Suppressor macrophage treated with lipopolysaccharide for 4 hours (primary cell): ENCODE measurements around the gene CDKN2C.
A peak's percentile ranks its signal among the peaks of the same experiment; 100 is the strongest.
"Not testable (repeated sequence)": the region's sequence is repeated elsewhere in the genome, so short reads cannot be mapped to it uniquely, and the experiment has no call there.

Source experiments
- DNase-seq: peaks from one replicate; pipeline ENCODE4 v3.0.0-alpha.2; 2020

CDKN2C gene

GRCh38 chr1:50969611-50970508 lies at the start of gene CDKN2C:
Gene CDKN2C (plus strand): TSS chr1:50970245. CDS start chr1:50970369, 124 bp downstream.
- DNase-seq = peak; percentile 45

GRCh38 chr1:50920409-50920808 lies 49.6 kb upstream of the CDKN2C start:
- no peak for DNase-seq

GRCh38 chr1:50921029-50921428 lies 49.0 kb upstream of the CDKN2C start:
- DNase-seq = no peak

- no peak for DNase-seq
Measured at GRCh38 chr1:50923564-50923963, 46.5 kb upstream of the CDKN2C start.

GRCh38 chr1:50929376-50929958 lies 40.6 kb upstream of the CDKN2C start:
- peak; percentile 50 for DNase-seq

- DNase-seq = no peak
Measured at GRCh38 chr1:50930193-50930592, 39.9 kb upstream of the CDKN2C start.

- peak; percentile 26 for DNase-seq
Measured at GRCh38 chr1:50930965-50931737, 38.9 kb upstream of the CDKN2C start.

- not testable (repeated sequence) for DNase-seq
Measured at GRCh38 chr1:50932043-50932442, 38.0 kb upstream of the CDKN2C start.

- not testable (repeated sequence) for DNase-seq
Measured at GRCh38 chr1:50933770-50934169, 36.3 kb upstream of the CDKN2C start.

- no peak for DNase-seq
Measured at GRCh38 chr1:50934838-50935237, 35.2 kb upstream of the CDKN2C start.

GRCh38 chr1:50935276-50935675 lies 34.8 kb upstream of the CDKN2C start:
- not testable (repeated sequence) for DNase-seq

- DNase-seq = no peak
Measured at GRCh38 chr1:50936321-50936720, 33.7 kb upstream of the CDKN2C start.

- DNase-seq = no peak
Measured at GRCh38 chr1:50940291-50940690, 29.8 kb upstream of the CDKN2C start.

GRCh38 chr1:50942334-50942733 lies 27.7 kb upstream of the CDKN2C start:
- DNase-seq = no peak

- no peak for DNase-seq
Measured at GRCh38 chr1:50949286-50949982, 20.6 kb upstream of the CDKN2C start.

- DNase-seq = no peak
Measured at GRCh38 chr1:50950396-50950795, 19.6 kb upstream of the CDKN2C start.

GRCh38 chr1:50952566-50952965 lies 17.5 kb upstream of the CDKN2C start:
- not testable (repeated sequence) for DNase-seq

GRCh38 chr1:50955116-50955515 lies 14.9 kb upstream of the CDKN2C start:
- no peak for DNase-seq

- DNase-seq = peak; percentile 28
Measured at GRCh38 chr1:50959303-50959912, 10.6 kb upstream of the CDKN2C start.

- peak; percentile 96 for DNase-seq
Measured at GRCh38 chr1:50959913-50960844, 9.9 kb upstream of the CDKN2C start, which contains the start of gene FAF1. Gene FAF1 (minus strand): TSS chr1:50960267. CDS start chr1:50959811, 456 bp downstream.

- no peak for DNase-seq
Measured at GRCh38 chr1:50964863-50965262, 5.2 kb upstream of the CDKN2C start.
